HG03575 (cell line): ENCODE measurements around the gene BIRC7.
A peak's percentile ranks its signal among the peaks of the same experiment; 100 is the strongest.

Experiments
- ATAC-seq: cut with Tn5 transposase; IDR thresholded peaks from one replicate; pipeline ENCODE4 v1.9.1; 2021; ENCODE audit not compliant: unreplicated experiment, insufficient number of reproducible peaks, low FRiP score; ENCODE audit errors: extremely low read depth

Gene BIRC7

GRCh38 chr20:63258781-63259180 is 23.1 kb downstream of the BIRC7 start:
- ATAC-seq = no peak

DNA sequence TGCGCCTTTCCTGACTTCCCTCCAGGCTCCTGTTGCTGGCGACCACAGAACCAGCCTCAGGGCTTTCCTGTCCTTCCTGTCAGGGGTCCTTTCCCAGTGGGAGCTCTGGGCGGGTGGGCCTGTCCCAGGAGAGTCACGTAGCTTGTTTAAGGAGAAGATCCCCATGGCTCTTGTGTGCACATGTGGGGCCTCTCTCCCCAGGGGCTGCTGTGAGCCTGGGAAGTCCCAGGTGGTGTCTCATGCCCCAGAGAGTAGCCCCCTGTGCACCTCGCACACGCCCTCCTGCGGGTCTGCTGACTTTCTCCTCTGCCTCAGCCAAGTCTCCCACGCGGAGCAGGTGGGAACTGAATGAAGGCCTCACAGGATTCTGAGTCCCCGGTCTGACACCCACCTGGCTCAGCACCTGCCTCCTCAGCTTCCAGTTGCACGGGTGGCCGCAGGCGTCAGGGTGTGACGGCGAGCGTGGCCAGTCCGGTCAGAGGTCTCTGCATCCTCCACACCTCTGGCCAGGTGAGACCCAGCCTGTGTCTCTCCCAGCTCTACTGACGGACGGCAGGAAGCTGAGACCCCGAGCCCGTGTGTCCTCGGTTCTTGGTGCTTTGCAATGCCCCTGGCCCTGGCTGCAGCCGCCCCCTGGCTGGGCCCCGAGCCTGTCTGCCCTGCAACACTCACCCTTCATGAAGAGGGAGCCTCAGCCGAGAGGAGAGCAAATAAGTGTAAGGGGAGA is 24.2 kb downstream of the BIRC7 start:
- no peak for ATAC-seq

DNA sequence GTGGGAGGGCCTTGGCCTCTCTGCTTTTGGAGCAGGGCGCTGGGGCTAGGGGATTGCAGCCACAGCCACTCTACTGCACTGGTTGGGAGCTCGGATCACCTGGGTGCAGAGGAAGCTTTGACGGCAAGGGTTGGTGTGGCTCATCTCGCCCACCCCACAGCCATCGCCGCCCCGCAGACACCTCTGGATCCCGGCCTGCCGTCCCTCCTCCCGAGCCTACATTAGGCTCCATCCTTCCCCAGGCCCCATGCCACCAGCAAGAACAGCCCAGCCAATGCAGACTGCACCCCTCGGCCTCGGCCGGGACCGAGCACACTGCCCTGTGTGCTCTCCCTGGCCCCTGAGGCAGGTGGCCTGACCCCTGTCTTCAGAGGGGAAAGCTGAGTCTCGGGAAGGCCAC is 24.8 kb downstream of the BIRC7 start:
- ATAC-seq = no peak

DNA sequence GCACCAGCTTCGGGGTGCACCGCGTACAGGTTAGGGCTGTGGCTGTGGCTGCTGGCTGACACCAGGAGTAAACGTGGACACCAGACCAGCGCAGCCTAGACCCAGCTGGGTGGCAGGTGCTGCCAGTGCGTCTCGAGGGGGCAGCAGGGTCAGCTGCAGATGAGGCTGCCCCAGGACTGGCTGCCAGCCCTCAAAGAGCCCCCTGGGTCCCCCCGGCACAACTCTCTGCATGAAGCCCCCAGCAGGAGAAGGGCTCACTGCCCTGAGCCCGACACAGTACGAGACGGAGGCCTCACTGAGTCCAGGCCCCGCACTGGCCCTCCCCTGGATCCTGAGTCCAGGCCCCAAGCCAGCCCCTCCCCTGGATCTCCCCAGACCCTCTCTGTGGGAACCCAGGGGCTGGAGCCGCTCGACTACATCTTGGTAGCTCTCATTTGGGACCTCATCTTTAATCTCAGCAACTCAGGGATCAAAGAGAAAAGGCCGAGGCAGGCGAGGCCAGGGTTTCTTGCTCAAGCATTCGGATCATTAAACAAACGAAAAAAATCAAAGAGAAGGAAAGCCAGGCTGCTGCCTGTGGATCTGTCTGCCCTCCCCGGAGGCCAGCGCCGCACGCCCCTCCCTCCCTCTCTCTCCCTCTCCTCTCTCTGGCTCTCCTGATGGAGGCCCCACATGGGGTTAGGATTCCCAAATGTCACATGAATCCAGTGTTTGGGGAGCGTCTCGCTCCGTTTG is 25.5 kb downstream of the BIRC7 start:
- no peak for ATAC-seq

GRCh38 chr20:63261795-63262528 is 26.3 kb downstream of the BIRC7 start:
- ATAC-seq = no peak

GRCh38 chr20:63262836-63263235 is 27.1 kb downstream of the BIRC7 start:
- ATAC-seq = no peak

DNA sequence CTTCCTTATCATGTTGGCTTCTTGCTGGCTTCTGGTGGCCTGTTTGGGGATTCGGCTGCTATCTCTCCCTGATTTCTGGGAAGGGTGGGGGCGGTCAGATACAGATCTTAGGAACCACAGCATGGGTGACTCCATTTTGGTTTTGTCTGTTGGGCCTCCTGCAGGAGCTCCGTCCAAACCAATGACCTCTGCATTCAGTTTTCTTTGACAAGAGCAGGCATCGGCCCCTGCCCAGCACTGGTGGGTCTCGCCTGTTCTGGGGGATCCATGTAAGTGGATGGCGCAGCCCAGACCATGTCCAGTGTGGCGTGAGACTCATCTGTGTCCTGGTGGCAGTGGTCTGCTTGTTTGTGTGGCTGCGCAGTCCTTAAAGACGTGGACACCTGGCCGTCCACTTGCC is 28.3 kb downstream of the BIRC7 start:
- ATAC-seq = no peak

DNA sequence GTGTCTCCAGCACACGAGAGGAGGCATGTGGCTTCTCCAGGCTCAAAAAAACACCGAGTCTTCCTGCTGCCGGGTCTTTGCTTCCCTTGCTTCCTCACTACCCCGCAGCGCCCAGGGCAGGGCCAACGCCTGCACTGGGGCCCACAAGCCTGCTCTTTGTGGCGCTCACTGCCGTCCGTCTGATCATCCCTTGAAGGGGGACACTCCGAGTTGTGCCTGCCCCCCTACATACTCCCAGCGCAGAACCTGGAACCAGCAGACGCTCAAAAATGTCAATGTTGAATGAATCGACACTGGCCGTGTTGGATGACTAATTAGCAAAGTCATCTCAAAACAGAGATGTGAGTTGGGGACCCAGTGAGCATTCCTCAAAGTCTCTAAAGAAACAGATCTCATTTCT is 28.8 kb downstream of the BIRC7 start:
- no peak for ATAC-seq

DNA sequence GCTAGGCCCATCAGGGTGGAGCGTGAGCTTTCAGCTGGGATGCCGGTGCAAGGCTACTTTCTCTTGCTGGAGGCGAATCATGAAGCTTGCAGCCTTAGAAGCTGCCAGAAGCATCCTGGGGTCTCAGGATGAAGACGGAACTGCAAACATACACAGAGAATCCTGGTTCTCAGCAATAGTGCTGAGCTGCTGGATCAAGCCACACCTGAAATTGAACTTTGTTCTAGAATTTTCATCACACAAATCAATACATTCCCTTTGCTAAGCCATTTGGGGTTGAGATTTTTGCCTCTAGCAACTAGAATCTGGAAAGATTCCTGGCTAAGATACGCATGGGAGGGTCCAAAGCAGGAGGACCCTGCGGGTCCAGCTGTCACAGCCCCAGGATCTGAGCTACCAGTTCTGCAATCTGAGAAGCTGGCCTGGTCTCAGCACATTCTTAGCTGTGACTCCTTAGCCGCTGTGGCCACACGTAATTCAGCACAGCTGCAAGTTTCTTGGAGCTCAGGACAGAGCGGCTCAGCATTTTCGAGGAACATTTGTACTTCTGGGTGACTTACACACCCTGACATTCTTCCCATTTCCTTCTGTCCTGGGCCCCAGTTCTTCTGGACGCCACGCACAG is 30.3 kb downstream of the BIRC7 start:
- no peak for ATAC-seq

DNA sequence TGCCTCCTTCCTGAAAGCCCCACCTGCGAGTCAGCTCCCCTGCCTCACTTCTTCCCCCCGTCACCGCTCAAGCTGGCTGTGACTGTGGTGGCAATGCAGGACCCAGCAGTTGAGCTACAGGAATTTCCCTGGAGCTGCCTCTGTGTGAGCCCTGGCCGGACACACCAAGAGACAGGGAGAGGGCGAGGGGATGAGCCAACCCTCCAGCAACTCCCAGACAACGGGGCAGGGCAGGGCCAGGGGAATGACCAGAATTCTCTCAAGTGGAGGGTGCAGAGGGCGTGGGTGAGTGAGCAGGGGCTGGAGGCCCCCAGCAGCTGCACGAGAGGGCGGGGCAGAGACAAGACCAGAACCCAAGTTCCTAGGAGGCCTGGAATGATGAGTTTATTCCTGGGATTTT is 32.0 kb downstream of the BIRC7 start:
- ATAC-seq = no peak

DNA sequence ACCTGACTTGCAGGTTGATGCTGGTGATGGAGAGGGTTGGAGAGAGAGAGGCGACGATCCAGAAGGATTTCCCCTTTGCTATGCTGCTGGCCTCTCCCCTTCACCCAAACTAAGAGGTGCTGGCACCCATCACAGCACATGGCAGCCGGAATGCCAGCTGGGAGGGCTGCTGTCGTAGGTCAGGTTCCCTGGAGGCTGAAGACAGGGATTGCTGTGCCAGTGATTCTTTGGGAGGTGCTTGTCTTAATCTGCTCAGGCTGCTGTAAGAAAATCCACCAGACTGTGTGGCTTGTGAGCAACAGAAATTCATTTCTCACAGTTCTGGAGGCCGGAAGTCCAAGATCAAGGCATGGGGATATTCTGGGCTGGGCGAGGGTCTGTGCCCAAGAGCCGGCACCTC is 32.6 kb downstream of the BIRC7 start:
- ATAC-seq = no peak

- ATAC-seq = no peak
Measured at GRCh38 chr20:63268671-63269439, 33.1 kb downstream of the BIRC7 start.

DNA sequence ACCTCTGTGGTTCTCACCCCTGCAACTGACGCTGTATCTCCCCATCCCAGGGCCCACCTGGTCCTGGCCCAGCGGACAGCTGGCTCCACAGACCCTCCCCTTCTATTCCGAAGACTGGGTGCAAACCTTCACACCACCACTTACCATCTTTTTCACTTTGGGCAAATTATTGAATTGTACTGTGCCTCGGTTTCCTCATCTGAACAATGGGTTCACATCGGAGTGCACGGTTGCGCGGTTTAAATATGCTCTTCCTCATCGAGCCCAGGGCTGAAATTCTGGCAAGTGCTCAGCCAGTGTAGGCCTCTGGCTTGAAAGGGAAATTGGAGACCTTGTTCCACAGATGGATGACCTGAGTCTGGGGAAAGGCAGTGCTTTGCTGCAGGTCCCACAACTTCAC is 34.0 kb downstream of the BIRC7 start:
- ATAC-seq = no peak

DNA sequence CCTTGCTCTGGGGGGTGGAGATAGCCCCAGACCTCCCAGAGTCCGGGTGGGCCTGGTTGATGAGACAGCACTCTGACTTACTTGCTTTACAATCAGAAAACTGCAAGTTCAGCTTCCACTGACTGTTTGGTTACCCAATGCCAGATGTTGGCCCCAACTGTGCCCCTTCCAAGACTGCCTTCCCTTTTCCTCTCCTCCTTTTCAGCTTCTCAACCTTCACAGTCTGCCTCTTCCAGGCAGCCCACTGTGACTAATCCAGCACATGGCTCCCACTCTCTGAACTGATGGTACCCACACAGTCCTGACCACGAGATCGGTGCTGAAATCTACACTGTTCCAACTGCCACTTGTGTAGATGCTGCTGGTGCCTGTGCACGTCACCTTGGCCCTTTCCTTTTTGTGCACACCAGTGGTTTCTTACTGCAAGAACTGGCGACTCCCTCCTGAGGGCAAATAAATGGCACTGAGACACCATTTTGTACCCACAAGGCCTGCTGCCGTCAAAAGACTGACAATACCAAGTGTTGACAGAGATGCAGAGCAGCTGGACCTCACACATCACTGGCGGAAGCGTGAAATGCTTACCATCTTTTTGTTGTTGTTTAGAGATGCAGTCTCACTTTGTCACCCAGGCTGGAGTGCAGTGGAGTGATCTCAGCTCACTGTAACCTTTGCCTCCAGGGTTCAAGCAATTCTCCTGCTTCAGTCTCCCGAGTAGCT is 35.1 kb downstream of the BIRC7 start:
- no peak for ATAC-seq

DNA sequence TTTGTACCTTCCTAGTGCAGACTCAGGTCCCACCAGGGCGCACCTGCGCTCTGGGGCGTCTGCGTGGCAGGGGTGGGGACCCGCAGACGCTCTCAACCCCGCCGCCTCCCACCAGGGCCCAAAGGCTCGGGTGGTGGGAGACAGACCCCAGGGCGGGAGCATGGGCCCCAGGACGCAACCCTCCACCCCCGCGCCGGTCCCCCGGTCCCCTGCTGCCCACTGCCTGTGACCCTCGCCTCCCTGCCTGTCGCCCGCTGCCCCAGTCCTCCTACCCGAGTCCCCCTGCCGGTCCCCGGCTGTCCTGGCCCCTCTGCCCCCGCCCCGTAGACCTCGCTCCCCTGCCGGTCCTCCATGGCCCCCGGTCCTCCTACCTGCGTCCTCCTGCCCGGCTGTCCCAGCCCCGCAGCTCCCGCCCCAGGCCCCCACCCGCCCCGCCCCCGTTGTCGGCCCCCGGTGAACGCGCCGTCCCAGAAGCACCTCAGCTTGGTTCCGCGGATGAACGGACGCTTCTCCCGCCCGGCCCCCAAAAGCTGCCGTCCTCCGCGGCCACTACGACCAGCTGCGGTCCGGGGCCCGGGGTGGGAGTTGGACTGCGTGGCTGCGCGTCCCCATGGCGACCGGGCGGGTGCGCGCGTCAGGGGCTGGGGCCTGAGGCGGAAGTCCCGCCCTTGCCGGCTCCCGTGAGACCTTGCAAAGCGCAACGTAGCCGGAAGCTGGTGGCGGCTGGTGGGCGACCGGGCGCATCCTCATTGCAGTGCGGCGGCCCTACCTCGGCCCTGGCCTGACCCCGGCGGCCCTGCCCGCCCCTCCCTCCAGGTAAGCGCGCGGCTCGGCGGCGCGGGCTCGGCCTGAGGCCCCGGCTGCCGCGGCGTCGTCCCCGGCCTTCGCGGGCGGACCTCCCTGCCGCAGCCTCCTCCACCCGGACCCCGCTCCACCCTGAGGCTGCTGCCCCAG is 36.7 kb downstream of the BIRC7 start, which contains the start of gene ARFGAP1:
Gene ARFGAP1 (plus strand): TSS at position 709 of the 954 bp plus-strand sequence. CDS start 2,768 bp downstream, outside the sequence.
- ATAC-seq = peak; percentile 50

- no peak for ATAC-seq
Measured at GRCh38 chr20:63273059-63273579, 37.4 kb downstream of the BIRC7 start.
